GM12892 (cell line): ENCODE measurements around the gene UGGT2.

ENCODE experiments used
- POLR2A ChIP-seq: IDR thresholded peaks from 2 replicates; pipeline ENCODE4 v1.6.1; 2011; ENCODE audit warnings: low read depth, low read length, control low read depth
- POLR2AphosphoS5 ChIP-seq: IDR thresholded peaks from 2 replicates; pipeline ENCODE4 v1.6.1; 2011; ENCODE audit warnings: low read depth, low read length, control low read depth
- TAF1 ChIP-seq: IDR thresholded peaks from 2 replicates; pipeline ENCODE4 v1.6.1; 2011; ENCODE audit warnings: low read depth, mild to moderate bottlenecking, control low read depth, low read length, borderline replicate concordance

DNA sequence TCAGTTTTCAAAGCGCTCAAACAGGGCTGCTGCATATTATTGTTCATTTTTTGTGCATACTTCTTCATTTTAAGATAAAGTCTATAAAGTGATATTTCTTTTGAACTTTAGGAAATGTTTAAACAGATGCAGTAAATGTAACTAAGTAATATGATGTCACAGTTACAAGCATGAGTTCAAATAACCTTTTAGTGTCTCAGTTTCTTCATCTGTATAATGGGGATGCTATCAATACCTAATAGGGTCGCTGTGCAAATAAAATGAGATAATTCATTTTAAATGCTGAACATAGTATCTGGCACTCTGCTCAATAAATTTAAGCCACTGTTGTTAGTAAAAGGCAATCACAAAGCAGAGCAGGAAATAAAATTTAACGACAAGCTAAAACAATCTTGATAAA is 97.5 kb downstream of the UGGT2 start:
- no peak for TF ChIP-seq TAF1
- no peak for TF ChIP-seq POLR2AphosphoS5
- TF ChIP-seq POLR2A = no peak
